Esophagus squamous epithelium (tissue), 4 donors: ENCODE measurements around the gene ITGA2B.
"Not testable (repeated sequence)": the region's sequence is repeated elsewhere in the genome, so short reads cannot be mapped to it uniquely, and the experiment has no call there.

Experiments
- CTCF ChIP-seq, 6 experiments: fragments of 450-650 bp in 4 of 6; fragments of 200-600 bp in 2 of 6; sonication (generic) in 2 of 6; IDR thresholded peaks; one replicate each; pipeline ENCODE4 v1.5.1; 2016 to 2019; ENCODE audit warnings: antibody characterized with exemption in 6 of 6, mild to moderate bottlenecking in 4 of 6, moderate library complexity in 4 of 6
- POLR2A ChIP-seq, 4 donors: fragments of 450-650 bp; IDR thresholded peaks; one replicate each; pipeline ENCODE4 v1.6.1; 2017; ENCODE audit warnings: antibody characterized with exemption in 4 of 4, mild to moderate bottlenecking in 4 of 4, moderate library complexity in 3 of 4

GRCh38 chr17:44365051-44365450 lies 24.4 kb downstream of the ITGA2B start:
- not testable (repeated sequence) for TF ChIP-seq CTCF, POLR2A (IDR thresholded peaks at IDR 0.05)
